ENCODE measurements around the gene RNF103.

DNA sequence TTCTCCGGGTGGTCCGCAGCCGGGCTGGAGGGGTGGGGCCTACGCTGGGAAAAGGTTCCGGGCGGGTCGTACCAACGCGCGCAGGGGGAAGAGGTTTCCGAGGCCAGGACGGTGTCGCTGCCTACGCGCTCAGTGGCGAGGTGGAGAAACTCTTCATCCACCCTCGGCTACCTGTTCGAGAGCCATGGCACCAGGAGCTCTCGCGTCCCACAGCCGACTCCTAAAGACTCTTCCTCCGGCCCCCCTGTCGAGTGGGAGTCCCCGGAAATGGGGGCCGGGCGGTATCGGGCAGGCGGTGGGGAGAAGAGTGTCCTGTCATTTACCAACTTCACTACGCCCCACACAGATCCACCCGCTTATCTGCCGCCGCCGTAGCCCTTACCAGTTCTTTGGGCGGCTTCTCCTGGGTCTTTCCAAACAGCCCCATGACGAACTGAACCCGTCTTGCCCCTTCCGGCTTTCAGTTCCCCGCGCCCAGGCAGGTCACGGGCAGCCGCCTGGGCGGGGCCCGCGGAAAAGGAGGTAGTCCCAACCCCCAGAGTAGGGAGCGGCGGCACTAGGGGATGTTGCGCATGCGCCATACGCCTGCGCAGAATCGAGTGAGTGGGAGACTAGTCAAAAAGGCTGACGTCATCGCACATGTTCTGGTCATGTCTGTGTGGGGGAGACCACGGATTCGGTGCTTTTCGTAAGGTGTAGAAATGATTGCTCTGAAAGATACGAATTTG is 60.6 kb downstream of the RNF103 start, which contains the start of gene CHMP3:
- TF ChIP-seq, protein P1, sequence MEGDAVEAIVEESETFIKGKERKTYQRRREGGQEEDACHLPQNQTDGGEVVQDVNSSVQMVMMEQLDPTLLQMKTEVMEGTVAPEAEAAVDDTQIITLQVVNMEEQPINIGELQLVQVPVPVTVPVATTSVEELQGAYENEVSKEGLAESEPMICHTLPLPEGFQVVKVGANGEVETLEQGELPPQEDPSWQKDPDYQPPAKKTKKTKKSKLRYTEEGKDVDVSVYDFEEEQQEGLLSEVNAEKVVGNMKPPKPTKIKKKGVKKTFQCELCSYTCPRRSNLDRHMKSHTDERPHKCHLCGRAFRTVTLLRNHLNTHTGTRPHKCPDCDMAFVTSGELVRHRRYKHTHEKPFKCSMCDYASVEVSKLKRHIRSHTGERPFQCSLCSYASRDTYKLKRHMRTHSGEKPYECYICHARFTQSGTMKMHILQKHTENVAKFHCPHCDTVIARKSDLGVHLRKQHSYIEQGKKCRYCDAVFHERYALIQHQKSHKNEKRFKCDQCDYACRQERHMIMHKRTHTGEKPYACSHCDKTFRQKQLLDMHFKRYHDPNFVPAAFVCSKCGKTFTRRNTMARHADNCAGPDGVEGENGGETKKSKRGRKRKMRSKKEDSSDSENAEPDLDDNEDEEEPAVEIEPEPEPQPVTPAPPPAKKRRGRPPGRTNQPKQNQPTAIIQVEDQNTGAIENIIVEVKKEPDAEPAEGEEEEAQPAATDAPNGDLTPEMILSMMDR (conservative IDR thresholded peaks at IDR 0.05 in 1 of 2, IDR thresholded peaks at IDR 0.05 in 1 of 2; ENCODE audit: low read depth in 1 of 2, low read length in 2 of 2) = no peak
- no peak for TF ChIP-seq EZH2 (IDR thresholded peaks at IDR 0.05; ENCODE audit: low read length, missing control alignments)

Measured in fibroblast of lung (primary cell).